HL-60/S4 (cell line): Measurements from ENCODE around the gene KMT5B.
"Not testable (repeated sequence)": the region's sequence is repeated elsewhere in the genome, so short reads cannot be mapped to it uniquely, and the experiment has no call there.

Experiments used
- in situ Hi-C: fragments of 300-500 bp; cut with MboI; formaldehyde crosslinking; loops from 2 replicates; pipeline ENCODE4 v1.14.3; 2022; ENCODE audit warnings: low sequenced_read_pairs

The KMT5B gene

DNA sequence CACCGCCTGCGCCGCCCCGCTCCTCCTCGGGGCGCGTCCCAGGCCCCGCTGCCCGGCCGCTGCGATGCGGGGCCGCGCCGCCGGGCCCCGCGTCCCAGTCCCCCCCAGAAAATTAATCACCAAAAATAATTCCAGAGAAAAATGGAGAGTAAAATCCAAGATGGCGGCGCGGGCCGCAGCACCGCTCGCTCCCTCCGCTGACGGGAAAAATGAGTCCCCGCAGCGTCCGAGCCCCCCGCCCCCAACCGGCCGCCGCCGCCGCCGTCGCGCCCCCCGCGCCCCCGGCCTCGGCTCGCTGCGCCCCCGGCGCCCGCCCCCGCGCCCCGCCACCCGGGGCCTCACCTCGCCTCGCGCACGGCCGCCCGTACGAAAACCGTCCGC is at the start of gene KMT5B:
KMT5B (minus strand) TSS at position 162 of the 381 bp plus-strand sequence. CDS start 23,220 bp downstream, outside the sequence.
- in situ Hi-C loops, result no loop called here

DNA sequence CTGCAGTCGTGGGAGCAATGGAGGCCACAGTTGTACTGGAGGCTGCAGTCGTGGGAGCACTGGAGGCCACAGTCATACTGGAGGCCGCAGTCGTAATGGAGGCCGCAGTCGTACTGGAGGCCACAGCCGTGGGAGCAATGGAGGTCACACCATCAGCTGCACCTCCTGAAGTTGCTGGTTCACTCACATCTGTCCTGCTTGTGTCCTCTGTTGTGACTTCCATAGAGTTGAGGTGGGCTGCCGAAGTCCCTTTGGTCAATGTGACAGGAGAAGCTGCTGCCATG is 49.4 kb upstream of the KMT5B start:
- in situ Hi-C loops, result no loop called here

DNA sequence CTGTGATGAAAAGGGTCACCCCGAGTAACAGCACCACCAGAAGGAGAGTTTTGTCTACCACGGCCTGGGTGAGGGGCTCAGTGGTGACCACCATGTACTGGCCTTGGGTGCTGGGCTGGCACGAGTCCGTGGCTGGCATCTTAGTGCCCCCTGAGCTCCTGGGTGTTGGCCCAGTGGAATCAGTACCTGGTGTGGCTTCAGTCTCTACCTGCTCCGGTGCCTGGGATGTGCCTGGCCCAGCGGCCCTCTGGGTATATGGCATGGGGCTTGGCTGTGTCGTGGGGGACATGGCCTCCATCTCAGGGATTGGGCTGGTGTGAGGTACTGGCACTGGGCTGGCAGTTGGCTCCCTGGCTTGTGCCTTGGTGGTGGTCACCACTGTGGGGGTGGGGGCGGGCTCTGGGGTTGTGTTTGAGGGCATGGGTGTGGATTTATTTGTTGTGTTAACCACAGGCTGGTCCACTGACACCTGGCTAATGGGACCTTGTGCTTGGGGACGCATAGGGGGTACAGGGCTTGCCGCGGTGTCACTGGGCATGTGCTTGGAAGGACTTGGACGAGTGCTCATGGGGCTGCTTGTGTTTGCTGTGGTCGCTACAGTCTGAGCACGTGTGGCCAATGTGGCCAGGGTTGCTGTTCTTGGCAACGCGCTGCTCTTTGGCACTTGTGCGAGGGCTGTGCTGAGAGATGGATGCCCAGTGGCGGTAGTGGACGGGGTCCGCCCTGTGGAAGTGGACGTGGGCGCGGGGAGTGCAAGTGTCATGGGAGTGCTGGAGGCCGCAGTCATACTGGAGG is 48.9 kb upstream of the KMT5B start:
- in situ Hi-C loops, result no loop called here

DNA sequence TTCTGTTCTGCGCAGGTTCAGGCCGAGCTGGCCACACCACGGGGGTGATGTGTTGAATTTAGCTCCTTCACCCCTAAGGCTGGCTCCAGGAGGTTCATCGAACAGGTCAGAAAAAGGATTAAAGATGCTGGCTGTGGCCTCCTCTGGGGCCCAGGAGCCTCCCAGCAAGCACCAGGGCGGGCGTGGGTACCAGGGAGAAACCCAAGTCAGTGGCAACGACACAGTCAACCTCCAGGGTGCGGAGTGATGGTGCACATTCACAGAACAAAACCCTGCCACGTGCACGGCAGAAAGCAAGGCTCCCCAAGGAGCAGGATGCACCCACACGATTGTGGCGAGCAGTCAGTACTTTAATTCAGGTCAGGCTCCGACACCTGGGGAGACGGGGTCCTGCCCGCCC is 47.9 kb upstream of the KMT5B start:
- in situ Hi-C loops, result no loop called here

DNA sequence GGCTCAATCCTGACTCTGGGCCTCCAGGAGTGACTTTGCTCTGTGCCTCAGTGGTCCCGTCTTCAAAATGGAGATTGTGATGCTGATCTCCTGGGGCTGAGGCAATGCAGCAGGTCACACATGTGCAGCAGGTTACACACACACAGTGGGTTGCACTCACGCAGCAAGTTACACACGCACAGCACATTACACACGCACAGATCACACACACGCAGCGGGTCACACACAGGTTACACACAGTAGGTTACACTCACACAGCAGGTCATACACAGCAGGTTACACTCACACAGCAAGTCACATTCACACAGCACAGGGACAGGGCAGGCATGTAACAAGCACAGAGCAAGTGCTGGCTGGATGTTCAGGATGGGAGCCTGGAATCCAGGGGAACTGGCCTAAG is 47.4 kb upstream of the KMT5B start:
- in situ Hi-C loops, result no loop called here

DNA sequence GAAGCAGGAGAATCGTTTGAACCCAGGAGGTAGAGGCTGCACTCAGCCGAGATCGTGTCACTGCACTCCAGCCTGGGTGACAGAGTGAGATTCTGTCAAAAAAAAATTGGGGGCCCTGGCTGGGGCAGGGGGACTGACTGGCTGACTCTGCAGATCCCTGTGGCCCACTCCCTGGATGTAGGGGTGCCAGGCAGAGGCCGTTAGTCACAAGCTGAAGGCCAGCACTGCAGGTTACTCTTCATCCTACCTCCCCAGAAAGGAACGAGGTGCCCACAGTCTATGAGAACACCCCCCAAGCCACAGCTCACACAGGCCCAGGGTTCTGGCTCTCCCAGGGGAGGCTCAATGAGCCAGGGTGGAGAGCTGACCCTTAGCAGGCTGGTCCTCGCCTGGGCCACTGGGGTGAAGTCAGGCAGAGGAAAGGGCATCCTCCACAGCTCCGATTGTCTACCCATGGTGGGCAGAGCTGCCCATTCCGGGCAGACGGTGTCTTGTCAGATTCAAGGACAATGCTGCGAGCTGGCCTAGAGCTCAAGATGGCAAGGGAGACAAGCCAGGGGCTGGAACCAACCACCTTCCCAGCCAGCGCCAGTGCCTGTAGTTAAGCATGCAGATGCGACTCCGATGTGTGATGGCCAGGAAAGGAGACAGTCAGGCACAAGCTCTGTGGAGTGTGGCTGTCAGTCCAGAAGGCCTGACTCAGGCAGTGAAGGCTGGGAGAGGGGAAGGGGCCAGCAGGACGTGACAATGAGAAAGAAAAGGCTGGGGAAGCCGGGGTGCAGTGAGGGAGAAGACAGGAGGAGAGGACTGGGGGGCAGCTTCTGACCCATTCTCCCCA is 46.2 kb upstream of the KMT5B start:
- in situ Hi-C loops, result loop anchor here (5.0 kb wide), 1 partner anchor 38 kb away; no protein-coding TSS in a partner anchor

DNA sequence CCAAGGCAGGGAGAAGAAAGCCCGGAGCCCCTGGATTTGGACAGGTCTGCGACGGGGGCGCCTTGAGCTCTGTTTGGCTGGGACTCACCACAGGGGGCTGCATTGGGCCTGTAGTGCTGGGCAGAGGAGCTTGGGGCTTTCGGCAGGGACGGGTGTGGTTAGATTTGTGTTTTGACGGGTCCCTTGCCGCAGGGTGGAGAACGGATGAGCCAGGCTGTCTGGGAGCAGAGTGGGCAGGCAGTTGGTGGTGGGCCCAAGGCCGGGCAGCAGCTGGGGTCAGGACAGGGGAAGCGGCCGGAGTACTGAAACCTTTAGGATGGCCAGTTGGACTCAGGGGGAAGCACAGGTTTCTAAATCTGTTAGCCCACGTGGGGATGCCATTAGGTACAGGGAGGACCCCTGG is 45.3 kb upstream of the KMT5B start:
- in situ Hi-C loops, result loop anchor here (5.0 kb wide), 1 partner anchor 39 kb away; no protein-coding TSS in a partner anchor

DNA sequence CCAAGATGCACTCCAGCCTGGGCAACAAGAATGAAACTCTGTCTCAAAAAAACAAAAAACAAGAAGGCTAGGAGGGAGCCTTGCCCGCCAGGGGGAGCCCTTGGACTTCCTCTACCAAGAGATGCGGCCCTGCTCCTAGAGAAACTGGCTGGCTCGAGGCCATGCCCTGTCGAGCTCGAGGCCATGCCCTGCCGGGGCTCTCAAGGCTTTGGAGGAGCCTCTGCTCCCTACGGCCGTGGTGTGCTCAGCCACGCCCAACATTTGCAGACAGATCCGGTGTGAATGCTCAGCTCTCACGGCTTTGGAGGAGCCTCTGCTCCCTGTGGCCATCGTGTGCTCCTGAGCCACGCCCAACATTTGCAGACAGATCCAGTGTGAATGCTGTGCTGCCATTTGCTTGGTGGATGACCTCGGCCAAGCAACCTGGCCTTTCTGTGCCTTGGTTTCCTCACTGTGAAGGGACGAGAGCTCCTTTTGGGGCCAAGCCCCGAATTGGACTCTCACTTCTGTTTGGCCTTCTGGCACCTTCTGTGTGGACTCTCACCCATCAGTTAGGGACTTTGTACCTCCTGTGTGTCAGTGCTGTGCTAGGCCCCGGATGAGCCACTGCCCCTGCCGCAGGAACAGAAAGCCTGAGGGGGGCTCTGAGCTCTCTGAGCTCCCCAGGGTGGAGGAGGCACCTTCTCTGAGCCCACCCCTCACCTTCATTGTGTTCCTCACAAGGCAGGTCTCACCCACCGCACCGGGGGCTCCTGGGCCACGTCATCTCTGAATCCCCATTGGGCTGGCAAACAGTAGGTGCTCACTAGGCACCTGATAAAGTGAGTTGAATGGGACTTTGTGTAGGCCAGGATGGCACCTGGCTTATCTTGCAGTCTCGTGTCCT is 44.6 kb upstream of the KMT5B start:
- in situ Hi-C loops, result loop anchor here (5.0 kb wide), 1 partner anchor 40 kb away; no protein-coding TSS in a partner anchor

DNA sequence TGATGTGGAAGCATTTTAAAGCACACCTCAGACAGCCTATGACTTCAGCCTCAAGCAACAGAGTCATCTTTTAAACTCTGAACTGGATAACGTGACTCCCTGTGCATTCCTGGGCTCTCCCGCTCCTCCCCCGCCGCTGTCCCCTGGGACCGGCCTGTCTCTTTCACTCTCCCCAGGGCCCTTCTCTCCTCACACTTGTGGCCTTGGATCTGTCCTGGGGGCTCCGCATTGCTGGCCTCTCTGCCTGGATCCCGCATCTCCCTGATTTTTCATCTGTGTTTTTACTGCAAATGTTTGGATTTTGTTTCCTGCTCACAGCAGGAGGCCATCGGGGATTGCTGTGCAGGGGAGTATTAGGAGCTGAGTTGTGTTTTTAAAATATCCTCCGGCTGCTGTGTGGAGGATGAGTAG is 43.2 kb upstream of the KMT5B start:
- in situ Hi-C loops, result loop anchor here (5.0 kb wide), 1 partner anchor 41 kb away; no protein-coding TSS in a partner anchor

DNA sequence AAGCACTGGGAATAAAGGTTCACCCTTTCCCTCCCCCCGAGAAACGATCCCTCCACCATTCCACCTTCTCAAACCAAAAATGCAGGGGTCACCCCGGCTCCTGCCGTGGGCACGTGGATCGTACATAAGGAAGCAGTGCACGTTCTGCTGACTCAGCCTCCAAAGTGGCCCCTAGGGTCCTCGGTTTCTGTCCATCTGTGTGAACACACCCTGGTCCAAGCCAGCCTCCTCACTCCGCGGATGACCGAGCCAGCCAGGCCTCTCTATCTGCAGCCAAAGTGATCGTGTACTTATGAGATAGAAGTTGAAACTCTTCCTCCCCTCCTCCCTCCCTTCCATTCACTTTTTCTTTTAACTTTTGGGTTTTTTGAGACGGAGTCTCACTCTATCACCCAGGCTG is 42.4 kb upstream of the KMT5B start:
- in situ Hi-C loops, result loop anchor here (5.0 kb wide), 1 partner anchor 42 kb away; no protein-coding TSS in a partner anchor

DNA sequence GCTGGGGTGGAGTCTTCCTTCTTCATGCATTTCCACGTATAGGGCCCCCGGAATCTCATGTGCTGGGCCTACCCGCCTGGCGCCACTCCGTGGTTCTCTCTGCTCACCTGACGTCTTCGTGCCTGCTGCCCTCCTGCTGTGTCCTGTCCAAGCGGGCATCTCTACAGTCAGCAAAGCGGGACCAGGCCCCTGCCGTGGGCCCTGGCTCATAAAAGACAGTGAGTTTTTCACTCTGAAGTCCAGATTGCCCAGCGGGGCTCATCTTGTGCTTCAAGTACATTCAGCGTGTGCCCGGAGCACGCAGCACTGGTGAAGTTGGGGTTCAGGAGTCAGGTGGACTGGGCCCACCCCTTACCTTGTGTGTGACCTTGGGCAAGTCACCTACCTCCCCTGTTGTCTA is 41.3 kb upstream of the KMT5B start:
- in situ Hi-C loops, result no loop called here

DNA sequence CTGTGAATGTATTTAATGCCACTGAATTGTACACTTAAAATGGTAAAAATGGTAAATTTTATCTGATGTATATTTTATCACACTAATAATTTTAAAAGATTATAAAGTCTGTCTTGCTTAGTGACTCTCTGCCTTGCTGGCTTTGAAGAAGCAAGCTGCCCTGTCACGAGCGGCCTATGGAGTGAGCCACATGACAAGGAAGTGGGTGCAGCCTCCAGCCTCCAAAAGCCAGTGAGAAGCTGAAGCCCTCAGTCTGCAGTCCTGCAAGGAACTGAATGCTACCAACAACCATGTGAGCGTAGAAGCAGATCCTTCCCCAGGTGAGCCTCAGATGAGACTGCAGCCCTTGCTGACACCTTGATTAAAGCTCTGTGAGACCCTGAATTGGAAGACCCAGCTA is 38.7 kb upstream of the KMT5B start:
- in situ Hi-C loops, result no loop called here

DNA sequence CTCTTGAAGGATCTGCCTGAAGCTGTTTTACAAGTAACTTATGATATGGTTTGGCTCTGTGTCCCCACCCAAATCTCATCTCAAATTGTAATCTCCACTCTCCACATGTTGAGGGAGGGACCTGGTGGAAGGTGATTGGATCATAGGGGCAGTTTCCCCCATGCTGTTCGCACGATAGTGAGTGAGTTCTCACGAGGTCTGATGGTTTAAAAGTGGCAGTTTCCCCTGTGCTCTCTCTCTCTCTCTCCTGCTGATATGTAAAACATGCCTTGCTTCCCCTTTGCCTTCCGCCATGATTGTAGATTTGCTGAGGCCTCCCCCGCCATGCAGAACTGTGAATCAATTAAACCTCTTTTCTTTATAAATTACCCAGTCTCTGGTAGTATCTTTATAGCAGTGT is 31.8 kb upstream of the KMT5B start:
- in situ Hi-C loops, result not testable (repeated sequence)

DNA sequence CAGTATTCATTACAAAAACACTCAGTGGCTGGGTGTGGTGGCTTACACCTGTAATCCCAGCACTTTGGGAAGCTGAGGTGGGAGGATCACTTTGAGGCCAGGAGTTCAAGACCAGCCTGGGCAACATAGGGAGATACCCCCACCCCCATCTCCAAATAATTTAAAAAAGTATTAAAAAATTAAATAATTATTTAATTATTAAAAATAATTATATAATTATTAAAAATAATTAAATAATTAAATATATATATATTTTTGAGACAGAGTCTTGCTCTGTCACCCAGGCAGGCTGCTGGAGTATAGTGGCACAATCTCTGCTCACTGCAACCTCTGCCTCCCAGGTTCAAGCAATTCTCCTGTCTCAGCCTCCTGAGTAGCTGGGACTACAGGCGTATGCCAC is 30.8 kb upstream of the KMT5B start:
- in situ Hi-C loops, result not testable (repeated sequence)

DNA sequence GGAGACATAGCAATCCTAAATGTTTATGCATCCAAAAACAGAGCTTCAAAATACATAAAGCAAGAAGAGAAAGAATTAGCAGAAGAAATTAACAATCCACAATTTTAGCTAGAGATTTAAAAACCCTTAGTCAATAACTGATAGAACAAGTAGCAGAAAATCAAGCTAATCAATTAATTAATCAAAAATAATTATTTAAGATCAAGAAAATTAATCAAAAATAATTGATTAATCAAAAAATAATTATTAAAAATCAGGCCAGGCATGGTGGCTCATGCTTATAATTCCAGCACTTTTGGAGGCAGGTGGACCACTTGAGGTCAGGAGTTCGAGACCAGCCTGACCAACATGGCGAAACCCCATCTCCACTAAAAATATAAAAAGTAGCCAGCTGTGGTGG is 29.5 kb upstream of the KMT5B start:
- in situ Hi-C loops, result no loop called here

DNA sequence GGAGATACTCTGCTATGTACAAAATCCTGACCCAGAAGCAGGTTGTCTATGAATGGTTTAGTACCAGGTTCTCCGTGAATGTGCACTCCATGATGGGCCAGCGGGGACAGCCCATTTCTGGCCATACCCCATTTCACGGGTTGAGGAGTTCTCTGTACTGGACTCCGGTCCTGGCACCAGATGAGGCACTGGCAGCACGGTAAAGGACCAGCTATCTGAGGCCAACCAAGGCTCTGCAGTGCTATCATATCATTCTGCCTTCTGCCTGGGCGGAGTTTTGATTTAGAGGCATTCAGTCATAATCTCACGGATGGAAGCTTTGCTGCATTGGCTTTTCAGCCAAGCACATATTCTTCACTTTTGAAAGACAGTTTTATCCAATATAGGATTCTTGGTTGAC is 18.5 kb upstream of the KMT5B start:
- in situ Hi-C loops, result no loop called here

DNA sequence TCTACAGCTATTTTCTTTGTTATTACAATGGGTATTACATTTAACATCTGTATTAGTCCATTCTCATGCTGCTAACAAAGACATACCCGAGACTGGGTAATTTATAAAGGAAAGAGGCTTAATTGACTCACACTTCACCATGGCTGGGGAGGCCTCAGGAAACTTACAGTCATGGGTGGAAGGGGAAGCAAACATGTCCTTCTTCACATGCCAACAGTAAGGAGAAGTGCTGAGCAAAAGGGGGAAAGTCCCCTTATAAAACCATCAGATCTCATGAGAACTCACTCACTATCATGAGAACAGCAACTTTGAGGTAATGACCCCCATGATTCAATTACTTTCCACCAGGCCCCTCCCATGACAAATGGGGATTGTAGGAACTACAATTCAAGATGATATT is 16.5 kb upstream of the KMT5B start:
- in situ Hi-C loops, result no loop called here

DNA sequence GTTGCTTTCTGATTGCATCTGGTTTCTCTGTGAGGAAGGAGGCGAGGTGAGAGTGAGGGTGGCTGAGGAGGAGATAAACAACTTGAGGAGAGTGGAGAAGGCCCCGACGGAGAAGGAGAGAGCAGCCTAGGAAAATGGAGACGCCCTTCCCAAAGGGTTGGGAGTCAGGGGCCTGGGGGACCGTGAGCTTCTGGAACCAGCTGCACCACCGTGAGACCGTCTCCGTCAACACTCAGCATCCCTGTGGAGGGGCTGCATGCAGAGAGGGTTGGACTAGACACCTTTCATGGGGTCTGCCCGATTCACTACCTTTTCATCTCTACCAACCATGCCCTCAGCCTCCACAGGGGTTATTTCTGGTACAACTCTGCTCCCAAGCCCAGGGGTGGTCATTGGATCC is 13.3 kb upstream of the KMT5B start:
- in situ Hi-C loops, result no loop called here

DNA sequence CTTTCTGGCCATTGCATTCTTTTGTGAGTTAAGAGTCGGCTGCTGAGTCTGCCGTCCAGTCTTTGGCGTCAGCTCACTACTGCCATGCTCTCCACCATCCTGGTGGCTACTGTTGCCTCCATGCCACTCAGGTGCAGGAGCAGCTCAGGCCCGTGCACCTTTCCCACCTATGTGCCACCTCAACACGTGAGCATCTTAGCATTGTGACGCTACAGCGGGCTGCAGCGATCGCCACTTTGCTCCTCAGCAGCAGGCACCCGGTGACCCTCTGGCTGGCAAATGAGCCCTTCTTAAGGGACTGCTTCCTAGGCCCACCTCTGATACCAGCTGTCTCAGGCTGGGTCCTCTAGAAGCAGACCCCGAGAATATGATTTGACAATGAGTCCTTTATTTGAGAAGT is 11.5 kb upstream of the KMT5B start:
- in situ Hi-C loops, result no loop called here

DNA sequence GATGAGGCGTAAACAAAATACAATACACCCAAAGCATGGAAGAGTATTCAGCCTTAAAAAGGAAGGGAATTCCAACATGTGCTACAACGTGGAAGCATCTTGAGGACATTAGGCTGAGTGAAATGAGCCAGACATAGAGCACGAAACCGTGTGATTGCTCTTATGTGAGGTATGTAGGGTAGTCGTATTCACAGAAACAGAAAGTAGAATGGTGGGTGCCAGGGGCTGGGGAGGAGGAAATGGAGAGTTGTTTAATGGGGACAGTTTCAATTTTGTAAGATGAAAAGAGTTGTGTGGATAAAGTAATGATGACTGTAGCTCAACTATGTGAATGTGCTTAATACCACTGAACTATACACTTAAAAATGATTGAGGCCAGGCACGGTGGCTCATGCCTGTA is 10.2 kb upstream of the KMT5B start:
- in situ Hi-C loops, result no loop called here

DNA sequence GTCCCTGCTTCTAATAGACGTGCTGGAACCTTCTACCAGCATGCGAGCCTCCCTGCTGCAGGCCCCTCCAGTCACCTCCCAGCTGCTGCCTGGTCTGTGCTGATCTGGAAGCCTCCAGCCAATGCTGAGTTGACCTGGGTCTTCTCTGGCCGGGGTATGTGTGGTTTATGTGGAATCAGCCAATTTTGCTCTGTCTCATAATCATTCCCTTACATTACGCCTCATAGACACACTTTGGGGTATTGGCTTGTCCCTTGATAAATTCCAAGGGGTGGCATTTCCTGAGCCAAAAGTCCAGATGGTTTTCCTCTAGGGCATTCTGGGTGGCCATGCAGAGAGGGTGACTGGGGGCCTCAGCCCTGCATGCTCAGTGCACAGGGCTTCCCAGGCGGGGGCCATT is 8.3 kb upstream of the KMT5B start:
- in situ Hi-C loops, result no loop called here
